Measurements from ENCODE around the gene BAHD1.
A peak's percentile ranks its signal among the peaks of the same experiment; 100 is the strongest.

BAHD1 gene

GRCh38 chr15:40463886-40464545 lies 23.3 kb downstream of the BAHD1 start:
- no peak overlapping the region for H3K18ac ChIP-seq (ENCODE audit: low read length)
- H3K4me3 ChIP-seq (ENCODE audit: low read length in 2 of 2) = no peak overlapping the region
- no peak overlapping the region for H3K4me2 ChIP-seq (ENCODE audit: insufficient read depth, low read length, poor library complexity, severe bottlenecking)
- no peaks in the 10 kb centered on the region for H3K9me3 ChIP-seq (replicated peaks in 1 of 2; ENCODE audit: control insufficient read depth in 2 of 2, insufficient read depth in 1 of 2, low read depth in 1 of 2, low read length in 2 of 2)
- no peaks in the 10 kb centered on the region for H3K27me3 ChIP-seq (ENCODE audit: control insufficient read depth in 3 of 3, insufficient read depth in 3 of 3, low read depth in 1 of 3, low read length in 3 of 3)
- H2BK12ac ChIP-seq (ENCODE audit: low read length) = no peak overlapping the region
- no CpG with 5 or more reads among the region's 14 CpGs for WGBS, 2 donors (ENCODE audit: extremely low coverage in 2 of 2, insufficient read length in 2 of 2, insufficient replicate concordance in 1 of 2)
- peaks cover 11% of the 10 kb centered on the region for H3K79me1 ChIP-seq (ENCODE audit: low read depth, low read length)
- H2AK5ac ChIP-seq (ENCODE audit: low read depth, low read length) = no peak overlapping the region
- H2BK15ac ChIP-seq (ENCODE audit: low read length) = no peak overlapping the region
- H3K14ac ChIP-seq (ENCODE audit: low read length) = peak overlapping the region; percentile 90
- H2AFZ ChIP-seq (ENCODE audit: low read length) = no peak overlapping the region
- DNase-seq (ENCODE audit: low spot score) = no peak
- no peak overlapping the region for H3K9ac ChIP-seq (ENCODE audit: low read depth, low read length, poor library complexity)
- H3K23ac ChIP-seq (ENCODE audit: low read depth, low read length, poor library complexity) = no peak overlapping the region
- H4K91ac ChIP-seq (ENCODE audit: low read depth, low read length, poor library complexity) = no peak overlapping the region
- peaks cover 43 to 96% of the 10 kb centered on the region in 2 donors for H3K36me3 ChIP-seq (replicated peaks in 1 of 2; ENCODE audit: control insufficient read depth in 2 of 2, insufficient read depth in 2 of 2, low read length in 2 of 2)
- H3K4ac ChIP-seq (ENCODE audit: low read length) = no peak overlapping the region
- no peak overlapping the region for H2BK5ac ChIP-seq (ENCODE audit: low read length)
- no peak overlapping the region for H2BK120ac ChIP-seq (ENCODE audit: low read depth, low read length)
- H4K8ac ChIP-seq (ENCODE audit: low read depth, low read length) = peak overlapping the region; percentile 49
- no peak overlapping the region for H3K27ac ChIP-seq (replicated peaks; ENCODE audit: low read length)
- no peaks in the 10 kb centered on the region for H3K4me1 ChIP-seq (ENCODE audit: control insufficient read depth in 2 of 2, insufficient read depth in 1 of 2, low read depth in 1 of 2, low read length in 2 of 2)

DNA sequence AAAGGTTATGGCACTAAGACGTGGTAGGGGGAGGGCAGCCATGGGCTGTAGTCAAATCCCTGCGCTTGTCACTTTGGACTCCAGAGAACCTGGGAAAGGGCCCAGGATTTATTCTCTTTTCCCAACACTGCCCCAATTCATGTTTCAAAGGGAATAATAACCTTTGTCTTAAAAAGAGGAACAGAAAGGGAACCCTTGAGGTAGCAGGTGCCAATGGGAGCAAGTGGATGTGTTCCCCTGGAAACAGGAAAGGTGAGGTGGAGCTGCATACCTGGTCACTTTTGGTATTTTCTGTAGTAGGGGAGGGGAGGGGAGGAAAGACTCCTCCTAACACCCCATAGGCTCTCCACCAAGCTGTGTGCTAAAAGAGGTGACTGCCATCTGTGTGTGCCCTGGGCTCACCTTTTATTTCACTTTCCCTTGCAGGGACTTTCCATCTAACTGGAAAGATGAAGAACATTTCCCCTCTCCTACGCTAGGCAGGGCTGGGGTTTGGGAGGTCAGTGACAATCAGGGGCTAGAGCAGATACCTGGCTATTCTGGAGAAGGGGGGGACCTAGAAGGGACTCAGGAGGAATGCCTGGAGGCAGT lies 23.9 kb downstream of the BAHD1 start:
- Histone ChIP-seq H3K18ac (ENCODE audit: low read length) (no peak overlapping the region), H3K23ac (ENCODE audit: low read depth, low read length, poor library complexity) (no peak overlapping the region), H3K4ac (ENCODE audit: low read length) (no peak overlapping the region), H3K9me3 (replicated peaks in 1 of 2; ENCODE audit: control insufficient read depth in 2 of 2, insufficient read depth in 1 of 2, low read depth in 1 of 2, low read length in 2 of 2) (no peaks in the 10 kb centered on the region), H2BK120ac (ENCODE audit: low read depth, low read length) (no peak overlapping the region), H3K36me3 (replicated peaks in 1 of 2; ENCODE audit: control insufficient read depth in 2 of 2, insufficient read depth in 2 of 2, low read length in 2 of 2) (peaks cover 38 to 96% of the 10 kb centered on the region in 2 donors), H2BK15ac (ENCODE audit: low read length) (no peak overlapping the region), H2AFZ (ENCODE audit: low read length) (no peak overlapping the region), H3K14ac (ENCODE audit: low read length) (no peak overlapping the region), H3K27ac (replicated peaks; ENCODE audit: low read length) (no peak overlapping the region), H3K4me3 (ENCODE audit: low read length in 2 of 2) (no peak overlapping the region), H3K4me2 (ENCODE audit: insufficient read depth, low read length, poor library complexity, severe bottlenecking) (no peak overlapping the region), H3K4me1 (ENCODE audit: control insufficient read depth in 2 of 2, insufficient read depth in 1 of 2, low read depth in 1 of 2, low read length in 2 of 2) (no peaks in the 10 kb centered on the region), H4K91ac (ENCODE audit: low read depth, low read length, poor library complexity) (no peak overlapping the region), H3K79me1 (ENCODE audit: low read depth, low read length) (peaks cover 10% of the 10 kb centered on the region), H3K9ac (ENCODE audit: low read depth, low read length, poor library complexity) (no peak overlapping the region), H2BK5ac (ENCODE audit: low read length) (no peak overlapping the region), H2AK5ac (ENCODE audit: low read depth, low read length) (no peak overlapping the region), H4K8ac (ENCODE audit: low read depth, low read length) (no peak overlapping the region), H2BK12ac (ENCODE audit: low read length) (no peak overlapping the region), H3K27me3 (ENCODE audit: control insufficient read depth in 3 of 3, insufficient read depth in 3 of 3, low read depth in 1 of 3, low read length in 3 of 3) (no peaks in the 10 kb centered on the region)
- DNase-seq (ENCODE audit: low spot score) = no peak
- no CpG with 5 or more reads among the region's 3 CpGs for WGBS, 2 donors (ENCODE audit: extremely low coverage in 2 of 2, insufficient read length in 2 of 2, insufficient replicate concordance in 1 of 2)

GRCh38 chr15:40465939-40466338 lies 25.2 kb downstream of the BAHD1 start:
- no peak overlapping the region for H2BK12ac ChIP-seq (ENCODE audit: low read length)
- DNase-seq (ENCODE audit: low spot score) = no peak
- no peak overlapping the region for H3K4ac ChIP-seq (ENCODE audit: low read length)
- H3K14ac ChIP-seq (ENCODE audit: low read length) = no peak overlapping the region
- peaks cover 36 to 84% of the 10 kb centered on the region in 2 donors for H3K36me3 ChIP-seq (replicated peaks in 1 of 2; ENCODE audit: control insufficient read depth in 2 of 2, insufficient read depth in 2 of 2, low read length in 2 of 2)
- peaks cover 8% of the 10 kb centered on the region for H3K79me1 ChIP-seq (ENCODE audit: low read depth, low read length)
- no peak overlapping the region for H3K18ac ChIP-seq (ENCODE audit: low read length)
- H3K23ac ChIP-seq (ENCODE audit: low read depth, low read length, poor library complexity) = no peak overlapping the region
- no peak overlapping the region for H2BK120ac ChIP-seq (ENCODE audit: low read depth, low read length)
- H3K4me1 ChIP-seq (ENCODE audit: control insufficient read depth in 2 of 2, insufficient read depth in 1 of 2, low read depth in 1 of 2, low read length in 2 of 2) = peaks cover 0 to 7% of the 10 kb centered on the region in 2 donors
- no peak overlapping the region for H3K4me2 ChIP-seq (ENCODE audit: insufficient read depth, low read length, poor library complexity, severe bottlenecking)
- H2BK15ac ChIP-seq (ENCODE audit: low read length) = no peak overlapping the region
- H3K9ac ChIP-seq (ENCODE audit: low read depth, low read length, poor library complexity) = no peak overlapping the region
- H3K9me3 ChIP-seq (replicated peaks in 1 of 2; ENCODE audit: control insufficient read depth in 2 of 2, insufficient read depth in 1 of 2, low read depth in 1 of 2, low read length in 2 of 2) = no peaks in the 10 kb centered on the region
- H3K27me3 ChIP-seq (ENCODE audit: control insufficient read depth in 3 of 3, insufficient read depth in 3 of 3, low read depth in 1 of 3, low read length in 3 of 3) = no peaks in the 10 kb centered on the region
- WGBS, 2 donors (ENCODE audit: extremely low coverage in 2 of 2, insufficient read length in 2 of 2, insufficient replicate concordance in 1 of 2) = no CpG with 5 or more reads among the region's 10 CpGs
- H2AK5ac ChIP-seq (ENCODE audit: low read depth, low read length) = no peak overlapping the region
- H4K91ac ChIP-seq (ENCODE audit: low read depth, low read length, poor library complexity) = no peak overlapping the region
- no peak overlapping the region for H4K8ac ChIP-seq (ENCODE audit: low read depth, low read length)
- no peak overlapping the region for H2BK5ac ChIP-seq (ENCODE audit: low read length)
- no peak overlapping the region for H3K4me3 ChIP-seq (ENCODE audit: low read length in 2 of 2)
- H3K27ac ChIP-seq (replicated peaks; ENCODE audit: low read length) = no peak overlapping the region
- no peak overlapping the region for H2AFZ ChIP-seq (ENCODE audit: low read length)

DNA sequence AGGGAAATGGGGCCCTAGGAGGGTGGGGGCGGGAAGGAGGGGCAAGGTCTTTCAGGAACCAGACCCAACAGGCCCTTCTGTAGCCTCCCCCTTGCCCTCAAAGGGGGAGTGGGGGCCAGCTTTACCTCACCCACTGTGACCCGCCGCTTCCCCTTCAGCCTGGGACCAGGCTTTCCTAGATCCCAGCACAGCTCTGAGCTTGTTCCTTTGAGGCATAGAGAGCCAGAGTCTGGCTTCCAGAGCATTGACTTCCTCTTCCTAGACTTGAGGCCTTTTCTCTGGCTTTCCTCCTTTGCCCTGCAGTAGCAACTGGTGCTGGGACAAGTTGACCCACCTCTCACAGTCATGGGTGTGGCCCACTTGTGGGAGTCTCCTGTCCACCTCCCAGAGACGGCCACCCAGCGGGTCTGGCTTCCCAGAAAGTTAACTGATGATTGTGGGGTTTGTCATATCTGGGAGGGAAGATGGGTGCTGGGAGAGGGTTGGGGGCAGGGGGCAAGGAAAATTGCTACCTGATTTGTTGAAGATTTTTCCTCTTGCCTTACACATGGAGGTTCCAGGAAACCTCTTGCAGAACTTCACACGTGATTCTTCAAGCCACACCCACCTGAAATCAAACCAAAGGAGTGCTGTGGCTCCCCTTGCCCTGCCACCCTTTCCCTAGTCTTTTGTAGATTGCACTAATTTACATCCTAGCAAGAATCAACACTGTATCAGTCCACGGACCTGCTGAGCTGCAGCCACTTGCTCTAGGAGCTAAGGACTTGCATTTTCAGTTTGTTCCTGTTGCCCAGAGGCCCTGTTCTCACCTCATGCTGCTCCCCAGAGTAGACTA lies 25.9 kb downstream of the BAHD1 start:
- Histone ChIP-seq H4K8ac (ENCODE audit: low read depth, low read length) (no peak overlapping the region), H3K4me2 (ENCODE audit: insufficient read depth, low read length, poor library complexity, severe bottlenecking) (no peak overlapping the region), H3K36me3 (replicated peaks in 1 of 2; ENCODE audit: control insufficient read depth in 2 of 2, insufficient read depth in 2 of 2, low read length in 2 of 2) (peaks cover 36 to 79% of the 10 kb centered on the region in 2 donors), H4K91ac (ENCODE audit: low read depth, low read length, poor library complexity) (no peak overlapping the region), H3K14ac (ENCODE audit: low read length) (no peak overlapping the region), H2BK5ac (ENCODE audit: low read length) (no peak overlapping the region), H3K23ac (ENCODE audit: low read depth, low read length, poor library complexity) (no peak overlapping the region), H2BK15ac (ENCODE audit: low read length) (no peak overlapping the region), H2BK120ac (ENCODE audit: low read depth, low read length) (no peak overlapping the region), H3K27me3 (ENCODE audit: control insufficient read depth in 3 of 3, insufficient read depth in 3 of 3, low read depth in 1 of 3, low read length in 3 of 3) (no peaks in the 10 kb centered on the region), H3K4me3 (ENCODE audit: low read length in 2 of 2) (no peak overlapping the region), H3K9me3 (replicated peaks in 1 of 2; ENCODE audit: control insufficient read depth in 2 of 2, insufficient read depth in 1 of 2, low read depth in 1 of 2, low read length in 2 of 2) (no peaks in the 10 kb centered on the region), H2BK12ac (ENCODE audit: low read length) (no peak overlapping the region), H2AK5ac (ENCODE audit: low read depth, low read length) (no peak overlapping the region), H3K79me1 (ENCODE audit: low read depth, low read length) (peaks cover 10% of the 10 kb centered on the region), H3K27ac (replicated peaks; ENCODE audit: low read length) (no peak overlapping the region), H3K4ac (ENCODE audit: low read length) (no peak overlapping the region), H3K18ac (ENCODE audit: low read length) (no peak overlapping the region), H3K9ac (ENCODE audit: low read depth, low read length, poor library complexity) (no peak overlapping the region), H2AFZ (ENCODE audit: low read length) (no peak overlapping the region), H3K4me1 (ENCODE audit: control insufficient read depth in 2 of 2, insufficient read depth in 1 of 2, low read depth in 1 of 2, low read length in 2 of 2) (peaks cover 0 to 9% of the 10 kb centered on the region in 2 donors)
- no CpG with 5 or more reads among the region's 7 CpGs for WGBS, 2 donors (ENCODE audit: extremely low coverage in 2 of 2, insufficient read length in 2 of 2, insufficient replicate concordance in 1 of 2)
- no peak for DNase-seq (ENCODE audit: low spot score)
